ENCODE data around the gene YARS1.

The YARS1 gene

DNA sequence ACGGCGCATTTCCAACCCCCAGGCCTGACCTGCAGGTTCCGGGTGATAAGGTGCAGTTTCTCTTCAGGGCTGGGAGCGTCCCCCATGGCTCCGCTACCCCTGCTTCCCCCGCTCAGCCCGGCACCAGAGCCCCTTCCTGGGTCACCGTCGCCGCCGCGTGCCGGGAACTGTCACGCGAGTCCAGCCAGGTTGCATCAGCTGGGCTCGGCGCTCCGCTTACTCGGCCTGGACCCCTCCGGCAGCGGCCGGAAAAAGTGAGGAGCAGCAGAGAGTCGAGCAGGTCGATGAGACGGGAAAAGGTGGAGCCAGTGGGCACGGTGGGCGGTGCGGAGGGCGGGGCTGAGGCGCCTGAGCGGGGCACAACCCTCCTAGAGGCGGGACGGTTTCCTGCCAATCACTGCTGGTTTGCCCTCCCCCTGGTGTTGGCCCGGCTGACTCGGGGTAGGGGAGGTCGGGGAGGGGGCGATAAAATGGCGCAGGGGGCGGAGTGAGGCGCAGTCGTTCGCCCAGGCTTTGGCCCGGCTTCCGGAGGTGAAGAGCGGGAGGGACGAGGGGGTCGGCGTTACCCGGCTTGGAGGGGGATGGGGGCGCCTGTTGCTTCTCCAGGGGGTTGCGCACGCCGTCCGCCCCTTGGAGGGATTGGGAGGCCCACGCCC, at the start of gene YARS1, which contains the start of gene S100PBP:
TSS of gene YARS1 (minus strand) at position 200 of the 656 bp plus-strand sequence. CDS start at position 86, 114 bp downstream.
TSS of gene S100PBP (plus strand) at position 495 of the 656 bp plus-strand sequence. CDS start 8,447 bp downstream, outside the sequence.
- Histone ChIP-seq H3K27ac (peak within 1 kb of the TSS; percentile 100), H3K9ac (peak within 1 kb of the TSS; percentile 100), H3K36me3 (peaks cover 50% of the 10 kb centered on the region), H3K4me3 (peak within 1 kb of the TSS; percentile 99), H3K27me3 (no peaks in the 10 kb centered on the region), H3K4me2 (peak within 1 kb of the TSS; percentile 93), H3K9me3 (peaks cover 6% of the 10 kb centered on the region; the same call in 1 of the 2 replicates), H4K20me1 (peaks cover 36% of the 10 kb centered on the region), H3K4me1 (peaks cover 65% of the 10 kb centered on the region)
- TF ChIP-seq Cebpa-rat (IDR thresholded peaks at IDR 0.05): peak; percentile 84

DNA sequence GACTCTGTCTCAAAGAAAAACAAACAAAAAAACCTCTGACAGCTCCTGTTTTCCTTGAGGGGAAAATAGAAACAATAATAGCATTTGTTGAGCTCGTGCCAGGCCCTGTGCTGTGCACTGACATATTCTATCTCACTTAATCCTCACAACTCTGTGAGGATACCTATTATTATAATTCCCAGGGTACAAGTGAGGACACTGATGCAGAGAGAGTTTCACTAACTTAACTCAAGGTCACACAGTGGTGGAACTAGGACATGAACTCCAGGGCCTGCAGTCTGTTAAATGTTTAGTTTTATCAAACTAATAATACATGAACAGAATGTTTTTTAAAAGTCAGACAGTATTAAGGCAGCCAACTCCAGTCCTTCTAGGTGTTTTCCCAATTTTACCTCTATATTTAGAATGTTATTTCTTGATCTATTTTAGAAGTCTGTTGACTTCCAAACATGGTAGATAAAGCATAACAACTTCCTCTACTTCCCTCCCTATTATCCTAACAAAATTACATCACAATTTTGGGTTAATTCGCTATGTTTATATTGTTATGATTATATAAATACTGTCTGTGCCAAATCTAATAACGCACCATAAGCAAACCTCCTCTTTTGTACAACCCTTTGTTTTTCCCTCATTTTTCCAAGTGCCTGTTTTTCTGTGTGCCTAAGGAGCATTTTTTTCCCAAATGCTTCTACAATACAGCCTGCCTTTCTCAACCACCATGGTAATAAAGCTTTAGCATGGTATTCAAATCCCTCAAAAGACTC, 48.7 kb upstream of the YARS1 start:
- Histone ChIP-seq H3K36me3 (peaks cover 51% of the 10 kb centered on the region), H3K27me3 (peaks cover 29% of the 10 kb centered on the region), H3K4me1 (peaks cover 11% of the 10 kb centered on the region), H3K9me3 (no peaks in the 10 kb centered on the region), H4K20me1 (peaks cover 34% of the 10 kb centered on the region), H3K27ac (no peak overlapping the region), H3K4me2 (no peak overlapping the region), H3K4me3 (no peak overlapping the region), H3K9ac (no peak overlapping the region)
- no peak for TF ChIP-seq Cebpa-rat (IDR thresholded peaks at IDR 0.05)

DNA sequence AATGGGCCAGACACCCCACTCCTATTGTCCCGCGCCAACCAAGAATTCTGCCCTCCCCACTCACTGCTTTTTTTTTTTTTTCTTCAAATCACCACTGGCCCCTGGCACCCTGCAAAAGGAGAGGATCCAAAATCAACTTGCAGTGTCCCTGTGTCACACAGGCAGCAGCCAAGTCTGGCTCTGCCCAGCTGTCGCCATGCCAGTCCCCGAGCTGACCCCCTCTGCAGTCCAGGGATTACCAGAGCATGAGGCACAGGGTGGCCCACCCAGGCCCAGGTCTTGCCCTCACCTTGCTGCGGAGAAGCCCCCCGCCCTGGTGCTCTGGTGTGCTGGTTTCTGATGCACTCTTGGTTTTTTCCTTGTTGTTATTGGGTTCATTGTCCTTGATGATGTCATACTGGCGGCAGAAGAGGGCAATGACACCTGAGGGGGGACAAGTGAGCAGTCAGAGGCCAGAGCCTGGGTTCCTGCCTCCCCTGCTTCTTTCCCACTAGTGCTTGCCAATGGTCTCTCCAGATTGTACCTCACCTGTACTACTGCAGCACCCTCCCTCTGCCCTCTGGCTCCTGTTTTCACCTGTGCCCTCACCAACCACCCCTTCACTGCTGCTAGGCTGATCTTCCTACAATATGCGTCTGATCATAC, 47.3 kb upstream of the YARS1 start:
- peaks cover 16% of the 10 kb centered on the region for H3K27me3 ChIP-seq
- peaks cover 64% of the 10 kb centered on the region for H3K36me3 ChIP-seq
- no peak overlapping the region for H3K9ac ChIP-seq
- H3K4me3 ChIP-seq: no peak overlapping the region
- no peak overlapping the region for H3K4me2 ChIP-seq
- H3K9me3 ChIP-seq: no peaks in the 10 kb centered on the region
- H3K27ac ChIP-seq: no peak overlapping the region
- no peak for TF ChIP-seq Cebpa-rat (IDR thresholded peaks at IDR 0.05)
- no peaks in the 10 kb centered on the region for H3K4me1 ChIP-seq
- peaks cover 24% of the 10 kb centered on the region for H4K20me1 ChIP-seq

DNA sequence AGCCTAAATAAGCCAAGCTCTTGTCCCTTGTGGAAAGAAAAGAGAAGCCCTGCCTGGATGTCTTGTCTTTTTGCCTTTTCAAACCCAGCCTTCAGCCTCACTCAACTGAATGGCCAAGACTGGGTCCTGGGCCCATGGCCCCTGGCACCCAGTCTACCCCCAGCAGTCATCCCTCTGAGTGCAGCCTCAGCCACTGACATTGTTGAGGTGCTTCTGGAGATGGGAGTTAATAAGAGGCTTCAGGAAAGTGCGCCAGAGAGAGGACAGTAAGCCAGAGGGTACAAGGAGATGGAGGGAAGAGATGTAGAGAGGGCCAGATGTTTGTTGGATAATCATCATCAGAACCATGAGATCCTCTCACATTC, 46.7 kb upstream of the YARS1 start:
- Histone ChIP-seq H3K27ac (no peak overlapping the region), H3K9me3 (no peaks in the 10 kb centered on the region), H3K27me3 (peaks cover 10% of the 10 kb centered on the region), H3K36me3 (peaks cover 70% of the 10 kb centered on the region), H3K4me1 (no peaks in the 10 kb centered on the region), H3K4me2 (no peak overlapping the region), H4K20me1 (peaks cover 18% of the 10 kb centered on the region), H3K4me3 (no peak overlapping the region), H3K9ac (no peak overlapping the region)
- no peak for TF ChIP-seq Cebpa-rat (IDR thresholded peaks at IDR 0.05)

DNA sequence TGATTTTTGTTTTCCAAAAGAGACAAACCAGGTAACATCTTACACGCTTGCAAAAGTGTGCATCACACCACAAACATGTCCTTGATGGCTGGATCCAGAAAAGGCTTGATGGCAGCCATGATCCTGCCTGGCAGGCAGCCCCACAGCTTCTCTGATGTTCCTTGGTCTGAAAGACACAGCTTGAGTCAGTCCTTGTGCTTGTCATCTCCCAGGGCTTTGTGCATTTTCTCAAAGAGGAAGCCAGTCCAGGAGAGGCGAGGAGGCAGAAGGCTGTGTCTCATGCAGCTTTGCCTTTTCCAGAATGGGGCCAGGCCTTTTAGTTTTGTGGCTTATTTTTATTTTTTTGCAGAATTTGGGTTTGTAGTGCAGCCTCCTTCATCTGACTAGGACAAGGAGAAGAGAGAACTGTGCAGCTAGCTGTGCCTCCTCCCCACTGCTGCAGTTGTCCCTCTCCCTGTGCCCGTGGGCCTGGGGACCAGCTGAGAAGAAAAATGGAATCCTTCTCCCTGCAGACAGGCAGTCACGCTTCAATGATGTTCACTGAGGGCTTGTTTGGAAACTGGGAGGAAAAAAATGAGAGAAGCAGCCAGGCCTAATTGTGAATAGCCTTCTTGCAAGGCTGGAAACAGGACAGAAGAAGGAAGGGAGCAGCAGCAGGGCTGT, 46.2 kb upstream of the YARS1 start:
- H3K27me3 ChIP-seq: peaks cover 4% of the 10 kb centered on the region
- H3K4me2 ChIP-seq: no peak overlapping the region
- no peak overlapping the region for H3K4me3 ChIP-seq
- no peaks in the 10 kb centered on the region for H3K9me3 ChIP-seq
- H3K27ac ChIP-seq: no peak overlapping the region
- TF ChIP-seq Cebpa-rat (IDR thresholded peaks at IDR 0.05): no peak
- H4K20me1 ChIP-seq: peaks cover 15% of the 10 kb centered on the region
- no peak overlapping the region for H3K9ac ChIP-seq
- peaks cover 74% of the 10 kb centered on the region for H3K36me3 ChIP-seq
- H3K4me1 ChIP-seq: no peaks in the 10 kb centered on the region

DNA sequence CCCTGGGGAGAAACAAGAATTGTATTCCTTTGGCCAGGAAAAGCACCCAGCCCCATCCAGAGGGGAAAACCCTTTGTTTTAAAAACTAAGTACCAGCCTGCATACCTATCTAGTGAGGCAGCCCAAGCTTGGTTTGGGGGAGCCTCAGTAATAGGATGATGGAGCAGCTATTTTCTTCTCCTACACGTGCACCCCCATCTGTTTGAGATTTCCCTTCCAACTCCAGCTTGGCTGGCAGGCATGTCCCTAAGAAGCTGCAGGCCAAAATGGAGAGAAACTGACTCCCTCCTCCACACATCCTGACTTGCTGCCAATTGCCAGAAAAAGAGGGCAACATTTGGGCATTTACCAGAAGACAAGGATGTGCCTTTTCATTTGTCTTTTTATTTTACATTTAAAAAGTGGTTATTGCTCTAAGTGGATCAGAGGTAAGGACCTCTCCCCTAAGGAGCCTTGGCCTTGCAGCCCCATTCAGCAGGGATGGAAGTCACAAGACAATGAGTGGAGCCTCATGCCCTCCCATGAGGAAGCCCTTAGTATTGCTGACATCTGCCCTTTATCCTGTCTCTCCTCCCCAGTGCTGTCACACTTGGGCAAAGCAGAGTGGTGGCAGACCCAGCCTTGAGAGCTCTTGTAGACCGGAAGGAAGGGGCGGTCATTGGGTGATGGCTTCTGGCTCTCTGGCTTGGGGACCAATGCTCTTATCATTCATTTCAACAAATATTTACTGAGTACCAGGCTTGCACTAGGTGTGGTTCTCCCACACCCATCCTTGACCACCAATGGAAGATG, 44.9 kb upstream of the YARS1 start:
- H4K20me1 ChIP-seq: peaks cover 4% of the 10 kb centered on the region
- no peak overlapping the region for H3K4me2 ChIP-seq
- no peak overlapping the region for H3K4me3 ChIP-seq
- no peaks in the 10 kb centered on the region for H3K27me3 ChIP-seq
- H3K4me1 ChIP-seq: no peaks in the 10 kb centered on the region
- no peak overlapping the region for H3K27ac ChIP-seq
- H3K9ac ChIP-seq: no peak overlapping the region
- peaks cover 78% of the 10 kb centered on the region for H3K36me3 ChIP-seq
- no peaks in the 10 kb centered on the region for H3K9me3 ChIP-seq
- TF ChIP-seq Cebpa-rat (IDR thresholded peaks at IDR 0.05): no peak

DNA sequence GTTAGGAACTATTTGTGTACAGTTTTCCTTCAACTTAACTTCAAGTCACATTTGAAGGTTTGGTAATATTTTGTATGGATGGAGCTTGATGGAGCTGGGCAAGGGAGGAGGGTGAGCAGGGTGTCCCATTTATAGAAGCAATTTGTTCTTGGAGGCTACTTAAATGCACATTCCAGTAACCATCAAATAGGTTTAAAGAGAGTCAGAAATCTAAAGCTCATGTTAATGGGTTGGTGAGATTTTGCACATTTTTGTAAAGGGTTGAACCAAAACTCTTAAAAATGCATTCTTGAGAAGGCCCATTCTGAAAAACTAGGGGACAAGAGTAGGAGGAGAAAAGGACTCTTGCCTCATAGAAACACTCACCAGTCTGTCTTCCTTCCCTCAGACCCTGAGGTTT, 43.4 kb upstream of the YARS1 start:
- no peaks in the 10 kb centered on the region for H3K4me1 ChIP-seq
- H3K27ac ChIP-seq: no peak overlapping the region
- TF ChIP-seq Cebpa-rat (IDR thresholded peaks at IDR 0.05): no peak
- H3K9ac ChIP-seq: no peak overlapping the region
- H3K9me3 ChIP-seq: no peaks in the 10 kb centered on the region
- H3K4me3 ChIP-seq: no peak overlapping the region
- no peaks in the 10 kb centered on the region for H3K27me3 ChIP-seq
- no peaks in the 10 kb centered on the region; the same call in 1 of the 2 replicates for H4K20me1 ChIP-seq
- H3K36me3 ChIP-seq: peaks cover 93% of the 10 kb centered on the region
- H3K4me2 ChIP-seq: no peak overlapping the region

DNA sequence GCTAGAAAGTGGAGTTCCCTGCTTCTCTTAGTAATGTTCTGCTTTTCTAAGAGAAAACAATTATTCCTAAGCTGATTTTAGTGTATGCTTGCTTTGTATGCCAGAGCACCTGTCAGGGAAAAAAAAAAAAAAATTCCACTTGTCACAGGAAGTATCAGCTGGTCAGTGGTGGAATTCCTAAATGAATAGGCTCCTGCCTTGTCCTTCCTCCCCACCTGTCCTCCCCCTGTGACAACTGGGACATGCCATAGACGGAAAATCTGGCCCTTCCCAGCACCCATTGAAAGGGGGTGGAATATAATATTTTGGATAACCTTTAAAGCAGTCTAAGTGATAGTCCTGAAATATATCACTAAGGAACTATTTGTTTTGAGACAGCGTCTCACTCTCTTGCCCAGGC, 42.8 kb upstream of the YARS1 start:
- Histone ChIP-seq H4K20me1 (no peaks in the 10 kb centered on the region; the same call in 1 of the 2 replicates), H3K9ac (no peak overlapping the region), H3K27me3 (no peaks in the 10 kb centered on the region), H3K9me3 (no peaks in the 10 kb centered on the region), H3K4me3 (no peak overlapping the region), H3K27ac (no peak overlapping the region), H3K4me2 (no peak overlapping the region), H3K4me1 (no peaks in the 10 kb centered on the region), H3K36me3 (peaks cover 99% of the 10 kb centered on the region)
- TF ChIP-seq Cebpa-rat (IDR thresholded peaks at IDR 0.05): no peak

DNA sequence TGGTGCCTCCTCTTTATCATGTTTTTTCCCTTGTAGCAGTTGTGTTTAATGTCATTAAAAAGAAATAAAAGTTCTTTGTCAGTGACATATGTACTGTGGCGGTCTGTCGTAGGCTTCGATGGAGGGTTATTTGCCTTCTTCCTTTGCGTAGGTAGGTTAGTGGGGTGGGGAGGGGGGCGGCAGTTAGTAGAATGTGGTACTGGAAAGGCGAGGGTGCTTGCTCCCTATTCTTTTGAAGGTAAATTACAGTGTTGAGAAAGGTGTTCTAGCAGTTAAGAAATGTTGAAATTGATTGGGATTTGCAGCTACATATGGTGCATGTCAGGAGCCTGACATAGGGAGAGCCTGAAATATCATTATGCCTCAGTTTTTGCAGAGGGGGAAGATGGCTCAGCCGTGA, 41.6 kb upstream of the YARS1 start:
- Histone ChIP-seq H3K4me3 (no peak overlapping the region), H3K4me2 (no peak overlapping the region), H3K27me3 (no peaks in the 10 kb centered on the region), H3K27ac (no peak overlapping the region), H3K36me3 (peaks cover 99% of the 10 kb centered on the region), H3K9me3 (no peaks in the 10 kb centered on the region), H4K20me1 (no peaks in the 10 kb centered on the region; the same call in 1 of the 2 replicates), H3K9ac (no peak overlapping the region), H3K4me1 (no peaks in the 10 kb centered on the region)
- TF ChIP-seq Cebpa-rat (IDR thresholded peaks at IDR 0.05): no peak
